B cell (primary cell): Measurements from ENCODE around the gene TACO1. TPM values are rescaled to one million over a fixed set of nuclear protein-coding genes. Genes with fewer than 3 reads are reported as not detected.

Experiments
- ATAC-seq: fragments of 200-7000 bp; cut with Tn5 transposase; one replicate; pipeline ENCODE4 v1.10.0; 2021; ENCODE audit warnings: low read depth, mild to moderate bottlenecking, moderate number of reproducible peaks, moderate library complexity
- CTCF ChIA-PET: fragments of 350-600 bp; sonication (Branson Sonifier 250); formaldehyde crosslinking; loops from one replicate; lab custom pipeline; 2021; ENCODE audit warnings: antibody characterized with exemption, inconsistent platforms; lab: Charles Lee
- POLR2A ChIA-PET: fragments of 350-600 bp; sonication (Branson Sonifier 250); formaldehyde crosslinking; loops from one replicate; lab custom pipeline; 2021; ENCODE audit warnings: antibody characterized with exemption; lab: Charles Lee
- DNase-seq: peaks from one replicate; pipeline ENCODE4 v3.0.0; 2013
- H2AFZ ChIP-seq: 2 replicates; pipeline ENCODE4 v1.6.1; 2012; ENCODE audit warnings: mild to moderate bottlenecking, low read depth, low read length; ENCODE audit not compliant: insufficient read depth, poor library complexity, severe bottlenecking
- H3K27ac ChIP-seq, 2 donors: 1 replicate in 1 of 2; 2 replicates in 1 of 2; pipeline ENCODE4 v1.5.1; 2012 to 2013; ENCODE audit warnings: low read length in 2 of 2, mild to moderate bottlenecking in 2 of 2, moderate library complexity in 1 of 2
- H3K27me3 ChIP-seq, 4 experiments: fragments of 200-600 bp in 1 of 4; sonication (generic) in 1 of 4; replicated peaks in 1 of 4; 1 replicate in 2 of 4; 2 replicates in 2 of 4; pipeline versions ENCODE4 v1.6.1 to v1.7.0; 2013 to 2016; ENCODE audit warnings: low read length in 3 of 4, mild to moderate bottlenecking in 2 of 4, mixed read lengths in 1 of 4, moderate library complexity in 1 of 4; ENCODE audit not compliant: insufficient read depth in 4 of 4, control insufficient read depth in 3 of 4; ENCODE audit errors: control extremely low read depth in 1 of 4
- H3K36me3 ChIP-seq, 2 experiments: replicated peaks in 1 of 2; 1 replicate in 1 of 2; 2 replicates in 1 of 2; pipeline versions ENCODE4 v1.6.1 to v1.7.1; 2013; ENCODE audit warnings: low read length in 1 of 2; ENCODE audit not compliant: insufficient read depth in 2 of 2, control insufficient read depth in 1 of 2; ENCODE audit errors: control extremely low read depth in 1 of 2, extremely low read depth in 1 of 2
- H3K4me1 ChIP-seq, 2 donors: fragments of 200-600 bp in 1 of 2; sonication (generic) in 1 of 2; 1 replicate in 1 of 2; 2 replicates in 1 of 2; pipeline versions ENCODE4 v1.5.1 to v1.6.1; 2013 to 2017; ENCODE audit warnings: low read length in 2 of 2; ENCODE audit not compliant: control insufficient read depth in 2 of 2, insufficient read depth in 2 of 2
- H3K4me2 ChIP-seq: replicated peaks from 2 replicates; pipeline ENCODE3; 2012; ENCODE audit warnings: mild to moderate bottlenecking, low read depth, low read length; ENCODE audit not compliant: poor library complexity, severe bottlenecking
- H3K4me3 ChIP-seq, 5 experiments: fragments of 200-600 bp in 1 of 5; sonication (generic) in 1 of 5; 1 replicate in 3 of 5; 2 replicates in 2 of 5; pipeline versions ENCODE4 v1.5.1 to v1.7.0; 2011 to 2016; ENCODE audit warnings: low read length in 4 of 5, mild to moderate bottlenecking in 4 of 5, low read depth in 2 of 5, control low read depth in 1 of 5, moderate library complexity in 1 of 5; ENCODE audit not compliant: insufficient read depth in 1 of 5; ENCODE audit errors: control extremely low read depth in 1 of 5, extremely low read depth in 1 of 5
- H3K79me2 ChIP-seq: fragments of 200-600 bp; sonication (generic); one replicate; pipeline ENCODE4 v1.6.0; 2016; ENCODE audit warnings: low read length; ENCODE audit not compliant: control insufficient read depth, insufficient read depth
- H3K9ac ChIP-seq: fragments of 200-600 bp; sonication (generic); 2 replicates; pipeline ENCODE4 v1.6.1; 2017; ENCODE audit warnings: mild to moderate bottlenecking, low read length, moderate library complexity
- H3K9me3 ChIP-seq, 3 donors: one replicate each; pipeline versions ENCODE4 v1.6.1 to v1.7.1; 2013; ENCODE audit warnings: low read length in 2 of 3; ENCODE audit not compliant: control insufficient read depth in 2 of 3, insufficient read depth in 1 of 3; ENCODE audit errors: control extremely low read depth in 1 of 3
- H4K20me1 ChIP-seq: 2 replicates; pipeline ENCODE4 v1.6.0; 2012; ENCODE audit warnings: mild to moderate bottlenecking, low read length; ENCODE audit not compliant: insufficient read depth, control insufficient read depth, poor library complexity, severe bottlenecking
- H3K27ac Mint-ChIP-seq: one replicate; pipeline ENCODE4 v1.8.0; 2021; ENCODE audit warnings: mixed read lengths
- H3K27me3 Mint-ChIP-seq: one replicate; pipeline ENCODE4 v1.8.0; 2021; ENCODE audit warnings: mixed read lengths
- H3K4me1 Mint-ChIP-seq: one replicate; pipeline ENCODE4 v1.8.0; 2021; ENCODE audit warnings: mixed read lengths
- H3K4me3 Mint-ChIP-seq: one replicate; pipeline ENCODE4 v1.8.0; 2021; ENCODE audit warnings: mixed read lengths
- H3K9me3 Mint-ChIP-seq: one replicate; pipeline ENCODE4 v1.8.0; 2022; ENCODE audit warnings: mixed read lengths; ENCODE audit not compliant: insufficient read depth
- EZH2 ChIP-seq: IDR thresholded peaks from 2 replicates; pipeline ENCODE4 v1.6.1; 2012; ENCODE audit warnings: borderline replicate concordance, low read depth, mild to moderate bottlenecking, moderate library complexity, low read length; ENCODE audit not compliant: insufficient read depth, poor library complexity, severe bottlenecking
- WGBS: methylation state at CpG from one replicate; pipeline ENCODE4 v1.1.5; 2013; ENCODE audit warnings: missing lambda C conversion rate; ENCODE audit not compliant: insufficient coverage; 5-methylcytosine and 5-hydroxymethylcytosine counted together
- intact Hi-C: fragments of 100-400 bp; cut with micrococcal nuclease; formaldehyde crosslinking; loops from one replicate; pipeline ENCODE4 v1.10.0; 2022
- polyA plus RNA-seq: library from polyadenylated mRNA; depleted of rRNA; stranded (reverse); fragments of >200 nt; gene quantifications from 2 replicates; pipeline ENCODE4 v1.2.3, GENCODE V29; 2012
- total RNA-seq, 2 donors: library from RNA; stranded (reverse); fragments of 120-200 nt in 1 of 2; gene quantifications; 1 replicate in 1 of 2; 2 replicates in 1 of 2; pipeline versions ENCODE4 v1.2.3 to v1.2.4, GENCODE V29; 2013 to 2022
- TF ChIP-seq, protein P1 (sequence below): fragments of 200-600 bp; IDR thresholded peaks from one replicate; pipeline ENCODE4 v1.8.0; 2022; ENCODE audit warnings: antibody characterized with exemption, mild to moderate bottlenecking

TACO1 gene
- total and polyA plus RNA-seq, 2 donors (not counting 1 experiment from before 2014, with no cell fraction given), result 9.7 to 17.2 TPM

DNA sequence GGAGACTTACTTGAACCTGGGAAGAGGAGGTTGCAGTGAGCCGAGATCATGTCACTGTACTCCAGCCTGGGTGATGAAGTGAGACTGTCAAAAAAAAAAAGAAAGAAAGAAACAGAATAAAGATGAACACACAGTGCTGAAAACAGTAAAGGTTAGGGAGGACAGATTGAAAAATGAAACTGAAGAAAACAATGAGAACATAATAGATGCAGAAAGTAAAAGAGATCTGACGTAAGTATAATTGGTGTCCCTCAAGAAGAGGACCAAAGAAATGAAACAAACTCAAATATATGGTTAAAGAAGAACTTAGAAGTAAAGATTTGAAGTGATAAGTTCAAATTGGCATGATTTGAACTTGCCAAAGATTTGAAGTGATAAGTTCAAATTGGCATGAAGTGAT, 43.3 kb upstream of the TACO1 start:
- no peak for ATAC-seq
- TF ChIP-seq EZH2, result no peak
- TF ChIP-seq, protein P1, sequence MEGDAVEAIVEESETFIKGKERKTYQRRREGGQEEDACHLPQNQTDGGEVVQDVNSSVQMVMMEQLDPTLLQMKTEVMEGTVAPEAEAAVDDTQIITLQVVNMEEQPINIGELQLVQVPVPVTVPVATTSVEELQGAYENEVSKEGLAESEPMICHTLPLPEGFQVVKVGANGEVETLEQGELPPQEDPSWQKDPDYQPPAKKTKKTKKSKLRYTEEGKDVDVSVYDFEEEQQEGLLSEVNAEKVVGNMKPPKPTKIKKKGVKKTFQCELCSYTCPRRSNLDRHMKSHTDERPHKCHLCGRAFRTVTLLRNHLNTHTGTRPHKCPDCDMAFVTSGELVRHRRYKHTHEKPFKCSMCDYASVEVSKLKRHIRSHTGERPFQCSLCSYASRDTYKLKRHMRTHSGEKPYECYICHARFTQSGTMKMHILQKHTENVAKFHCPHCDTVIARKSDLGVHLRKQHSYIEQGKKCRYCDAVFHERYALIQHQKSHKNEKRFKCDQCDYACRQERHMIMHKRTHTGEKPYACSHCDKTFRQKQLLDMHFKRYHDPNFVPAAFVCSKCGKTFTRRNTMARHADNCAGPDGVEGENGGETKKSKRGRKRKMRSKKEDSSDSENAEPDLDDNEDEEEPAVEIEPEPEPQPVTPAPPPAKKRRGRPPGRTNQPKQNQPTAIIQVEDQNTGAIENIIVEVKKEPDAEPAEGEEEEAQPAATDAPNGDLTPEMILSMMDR, result no peak
- H3K4me1 Mint-ChIP-seq, result peaks cover 63% of the 10 kb centered on the region
- Histone ChIP-seq H3K9ac (no peak overlapping the region), H3K27ac (peak overlapping the region in 1 of 2 donors; percentile 32), H3K4me1 (peaks cover 24 to 31% of the 10 kb centered on the region in 2 donors), H3K36me3 (peaks cover 3 to 13% of the 10 kb centered on the region in 2 experiments), H3K27me3 (no peaks in the 10 kb centered on the region), H2AFZ (no peak overlapping the region), H3K4me3 (no peak overlapping the region), H3K9me3 (no peaks in the 10 kb centered on the region), H3K79me2 (peaks cover 95% of the 10 kb centered on the region), H3K4me2 (no peak overlapping the region), H4K20me1 (peaks cover 89% of the 10 kb centered on the region)
- ChIA-PET POLR2A (no interaction called here), CTCF (interaction anchor here (0.8 to 1.6 kb wide), 3 partner anchors 8 to 151 kb away, joined by 4 read pairs; no protein-coding TSS in a partner anchor)
- H3K27ac Mint-ChIP-seq, result no peak overlapping the region
- WGBS, result 100% methylated on average over 1 of the region's 2 CpGs
- no peaks in the 10 kb centered on the region for H3K27me3 Mint-ChIP-seq
- intact Hi-C loops, result no loop called here
- no peak for DNase-seq
- no peak overlapping the region for H3K4me3 Mint-ChIP-seq
- no peaks in the 10 kb centered on the region for H3K9me3 Mint-ChIP-seq

DNA sequence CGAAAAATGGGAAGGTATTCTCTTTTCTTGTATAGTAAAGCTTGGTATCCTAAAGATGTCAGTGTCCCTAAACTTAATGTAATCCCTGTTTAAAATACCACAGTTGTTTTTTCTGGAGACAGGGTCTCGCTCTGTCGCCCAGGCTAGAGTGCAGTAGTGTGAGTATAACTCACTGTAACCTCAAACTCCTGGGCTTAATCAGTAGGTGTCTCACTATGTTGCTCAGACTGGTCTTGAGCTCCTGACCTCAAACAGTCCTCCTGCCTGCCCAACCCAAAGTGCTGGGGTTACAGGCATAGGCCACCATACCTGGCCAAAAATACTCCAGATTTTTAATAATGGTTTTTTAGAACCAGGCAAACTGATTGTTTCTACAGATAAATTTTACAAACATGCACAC, 42.3 kb upstream of the TACO1 start:
- Histone ChIP-seq H3K79me2 (peaks cover 93% of the 10 kb centered on the region), H3K4me3 (no peak overlapping the region), H3K27ac (peak overlapping the region in 1 of 2 donors; percentile 2), H4K20me1 (peaks cover 87% of the 10 kb centered on the region), H3K4me1 (peaks cover 15 to 25% of the 10 kb centered on the region in 2 donors), H3K9me3 (no peaks in the 10 kb centered on the region), H2AFZ (no peak overlapping the region), H3K36me3 (peaks cover 3 to 13% of the 10 kb centered on the region in 2 experiments), H3K4me2 (no peak overlapping the region), H3K9ac (no peak overlapping the region), H3K27me3 (no peaks in the 10 kb centered on the region)
- Mint-ChIP-seq H3K4me1 (peaks cover 63% of the 10 kb centered on the region), H3K27ac (no peak overlapping the region), H3K9me3 (no peaks in the 10 kb centered on the region), H3K4me3 (no peak overlapping the region), H3K27me3 (no peaks in the 10 kb centered on the region)
- no peak for ATAC-seq
- no peak for DNase-seq
- intact Hi-C loops, result no loop called here
- WGBS, result 60% methylated on average over 1 of the region's 3 CpGs
- ChIA-PET CTCF (interaction anchor here (0.6 to 1.4 kb wide), 2 partner anchors 132 to 561 kb away, joined by 3 to 4 read pairs; no protein-coding TSS in a partner anchor), POLR2A (no interaction called here)
- TF ChIP-seq EZH2, result no peak
- TF ChIP-seq, protein P1, result no peak
